GM18502 (cell line): ENCODE data around the gene DMD.

ENCODE experiments used
- ATAC-seq: cut with Tn5 transposase; IDR thresholded peaks from one replicate; pipeline ENCODE4 v1.9.1; 2021; ENCODE audit warnings: mild to moderate bottlenecking; ENCODE audit not compliant: unreplicated experiment, poor library complexity

Gene DMD

GRCh38 chrX:31670245-31670644 is 1541.1 kb downstream of the DMD start:
- no peak for ATAC-seq

GRCh38 chrX:31665454-31665853 is 1545.9 kb downstream of the DMD start:
- ATAC-seq = no peak

GRCh38 chrX:31663172-31663571 is 1548.2 kb downstream of the DMD start:
- ATAC-seq = no peak

- ATAC-seq = no peak
Observed at GRCh38 chrX:31661280-31661810, 1550.0 kb downstream of the DMD start.

- ATAC-seq = no peak
Observed at GRCh38 chrX:31658360-31658759, 1553.0 kb downstream of the DMD start.

- no peak for ATAC-seq
Observed at GRCh38 chrX:31656013-31656412, 1555.3 kb downstream of the DMD start.

GRCh38 chrX:31653422-31653821 is 1557.9 kb downstream of the DMD start:
- ATAC-seq = no peak

- no peak for ATAC-seq
Observed at GRCh38 chrX:31652650-31653049, 1558.7 kb downstream of the DMD start.

- no peak for ATAC-seq
Observed at GRCh38 chrX:31649201-31649600, 1562.1 kb downstream of the DMD start.

GRCh38 chrX:31633349-31633748 is 1578.0 kb downstream of the DMD start:
- no peak for ATAC-seq

GRCh38 chrX:31629195-31629594 is 1582.2 kb downstream of the DMD start:
- ATAC-seq = no peak

- ATAC-seq = no peak
Observed at GRCh38 chrX:31609130-31609529, 1602.2 kb downstream of the DMD start.

- ATAC-seq = no peak
Observed at GRCh38 chrX:31608638-31609037, 1602.7 kb downstream of the DMD start.

- no peak for ATAC-seq
Observed at GRCh38 chrX:31606771-31607170, 1604.6 kb downstream of the DMD start.

- ATAC-seq = peak; percentile 84
Observed at GRCh38 chrX:31604629-31605221, 1606.6 kb downstream of the DMD start.

GRCh38 chrX:31603411-31604120 is 1607.8 kb downstream of the DMD start:
- ATAC-seq = no peak

GRCh38 chrX:31600823-31601222 is 1610.5 kb downstream of the DMD start:
- no peak for ATAC-seq

- ATAC-seq = no peak
Observed at GRCh38 chrX:31593353-31593752, 1618.0 kb downstream of the DMD start.

GRCh38 chrX:31591355-31591754 is 1620.0 kb downstream of the DMD start:
- no peak for ATAC-seq

GRCh38 chrX:31590581-31591114 is 1620.7 kb downstream of the DMD start:
- ATAC-seq = no peak

GRCh38 chrX:31589503-31589902 is 1621.8 kb downstream of the DMD start:
- no peak for ATAC-seq

GRCh38 chrX:31588355-31588754 is 1623.0 kb downstream of the DMD start:
- no peak for ATAC-seq
